ENCODE data around the gene PTCH1.

The PTCH1 gene

DNA sequence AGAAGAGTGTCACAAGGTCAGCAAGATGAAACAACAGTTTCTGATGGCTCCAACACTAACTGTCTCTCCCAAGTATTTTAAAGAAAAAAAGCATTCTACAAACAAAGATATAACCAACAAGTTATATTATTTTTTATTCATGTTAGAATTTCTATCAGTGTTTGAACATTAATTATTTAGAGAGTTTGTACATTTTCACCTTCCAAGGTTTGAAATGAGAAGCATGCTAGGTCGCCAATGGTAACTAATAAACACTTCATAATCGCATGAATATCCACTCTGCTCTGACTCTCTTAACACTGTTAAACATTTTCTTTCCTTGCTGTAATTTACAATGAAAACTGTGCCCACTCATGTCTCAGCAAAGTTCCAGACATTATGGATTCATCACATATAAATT is 73.5 kb downstream of the PTCH1 start:
- TF ChIP-seq CTCF (IDR thresholded peaks at IDR 0.05), result no peak
- Histone ChIP-seq H3K27ac (no peak overlapping the region), H3K4me3 (ENCODE audit: low read depth in 1 of 2, low read length in 1 of 2) (no peak overlapping the region), H3K9me3 (no peaks in the 10 kb centered on the region), H3K27me3 (peaks cover 19% of the 10 kb centered on the region), H3K36me3 (no peaks in the 10 kb centered on the region), H3K4me1 (ENCODE audit: control insufficient read depth in 1 of 2, insufficient read depth in 1 of 2, low read depth in 1 of 2, low read length in 1 of 2) (no peaks in the 10 kb centered on the region)

GRCh38 chr9:95441081-95441480 is 75.7 kb downstream of the PTCH1 start:
- Histone ChIP-seq H3K9me3 (no peaks in the 10 kb centered on the region), H3K36me3 (no peaks in the 10 kb centered on the region), H3K4me3 (ENCODE audit: low read depth in 1 of 2, low read length in 1 of 2) (no peak overlapping the region), H3K27ac (no peak overlapping the region), H3K4me1 (ENCODE audit: control insufficient read depth in 1 of 2, insufficient read depth in 1 of 2, low read depth in 1 of 2, low read length in 1 of 2) (no peaks in the 10 kb centered on the region), H3K27me3 (peaks cover 17% of the 10 kb centered on the region)
- TF ChIP-seq CTCF (IDR thresholded peaks at IDR 0.05), result no peak

DNA sequence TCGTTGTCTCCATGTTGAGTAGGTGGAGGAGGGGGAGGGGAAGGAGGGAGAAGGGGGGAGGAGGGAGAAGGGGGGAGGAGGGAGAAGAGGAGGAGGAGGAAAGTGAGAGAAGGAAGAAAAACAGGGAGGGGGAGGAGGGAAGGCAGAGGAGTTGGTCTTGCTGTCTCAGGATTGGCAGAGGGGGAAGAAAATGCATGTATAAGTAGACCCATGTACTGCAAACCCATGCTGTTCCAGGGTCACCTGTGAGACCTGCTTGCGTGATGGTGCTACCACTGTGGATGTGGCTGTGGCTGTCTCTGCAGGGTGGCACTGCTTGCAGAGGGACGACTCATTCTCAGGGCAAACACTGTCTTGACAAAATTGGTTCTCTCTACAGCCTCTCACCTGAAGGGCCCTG is 76.3 kb downstream of the PTCH1 start:
- Histone ChIP-seq H3K36me3 (no peaks in the 10 kb centered on the region), H3K4me1 (ENCODE audit: control insufficient read depth in 1 of 2, insufficient read depth in 1 of 2, low read depth in 1 of 2, low read length in 1 of 2) (no peaks in the 10 kb centered on the region), H3K9me3 (no peaks in the 10 kb centered on the region), H3K4me3 (ENCODE audit: low read depth in 1 of 2, low read length in 1 of 2) (no peak overlapping the region), H3K27ac (no peak overlapping the region), H3K27me3 (peaks cover 12% of the 10 kb centered on the region)
- no peak for TF ChIP-seq CTCF (IDR thresholded peaks at IDR 0.05)

DNA sequence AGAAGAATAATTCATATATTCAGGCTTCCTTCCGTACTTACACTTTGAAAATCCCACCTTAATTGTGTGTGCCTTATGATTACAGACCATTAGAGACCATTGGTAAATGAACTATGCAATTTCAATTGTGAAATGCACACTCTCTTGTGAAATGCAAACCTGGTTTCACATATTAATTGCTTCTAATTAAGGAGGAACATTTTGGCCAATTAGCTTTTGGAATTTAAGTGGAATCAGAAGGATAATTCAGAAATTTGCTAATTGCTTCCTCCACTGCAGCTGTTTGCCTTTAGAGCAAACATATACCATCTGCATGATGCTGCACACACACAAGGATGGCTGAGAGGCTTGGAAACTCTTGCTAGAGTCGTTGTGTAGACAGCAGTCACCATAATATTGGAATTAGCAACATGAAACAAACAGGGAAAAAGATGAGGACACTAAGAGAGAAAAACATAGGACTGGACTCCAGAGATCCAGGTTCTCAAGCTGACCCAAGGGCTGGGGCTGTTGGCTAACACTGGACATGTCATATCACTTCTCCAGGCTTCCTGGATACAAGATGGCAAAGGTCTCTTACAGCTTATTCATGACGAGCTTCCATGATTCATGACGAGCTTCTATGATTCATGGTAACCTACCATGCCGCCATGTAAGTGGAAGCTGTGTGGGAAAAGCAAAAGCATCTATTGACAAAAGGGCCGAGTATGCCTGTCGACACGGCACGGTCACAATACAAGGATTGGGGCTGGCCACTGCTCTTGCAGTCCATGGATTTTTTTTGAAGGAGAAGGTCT is 78.0 kb downstream of the PTCH1 start:
- peaks cover 5% of the 10 kb centered on the region for H3K27me3 ChIP-seq
- no peak for TF ChIP-seq CTCF (IDR thresholded peaks at IDR 0.05)

GRCh38 chr9:95437559-95437958 is 79.2 kb downstream of the PTCH1 start:
- Histone ChIP-seq H3K27ac (no peak overlapping the region), H3K36me3 (no peaks in the 10 kb centered on the region), H3K9me3 (no peaks in the 10 kb centered on the region), H3K27me3 (peaks cover 5% of the 10 kb centered on the region), H3K4me1 (ENCODE audit: control insufficient read depth in 1 of 2, insufficient read depth in 1 of 2, low read depth in 1 of 2, low read length in 1 of 2) (no peaks in the 10 kb centered on the region), H3K4me3 (ENCODE audit: low read depth in 1 of 2, low read length in 1 of 2) (no peak overlapping the region)
- no peak for TF ChIP-seq CTCF (IDR thresholded peaks at IDR 0.05)

More for the DNA sequence above, 78.0 kb downstream of the PTCH1 start:
- H3K4me1 ChIP-seq (ENCODE audit: control insufficient read depth in 1 of 2, insufficient read depth in 1 of 2, low read depth in 1 of 2, low read length in 1 of 2), result no peaks in the 10 kb centered on the region
- H3K4me3 ChIP-seq (ENCODE audit: low read depth in 1 of 2, low read length in 1 of 2), result no peak overlapping the region
- no peaks in the 10 kb centered on the region for H3K9me3 ChIP-seq
- no peak overlapping the region for H3K27ac ChIP-seq
- no peaks in the 10 kb centered on the region for H3K36me3 ChIP-seq

Measured in neutrophil (primary cell).